ENCODE results near the gene WSCD2.

DNA sequence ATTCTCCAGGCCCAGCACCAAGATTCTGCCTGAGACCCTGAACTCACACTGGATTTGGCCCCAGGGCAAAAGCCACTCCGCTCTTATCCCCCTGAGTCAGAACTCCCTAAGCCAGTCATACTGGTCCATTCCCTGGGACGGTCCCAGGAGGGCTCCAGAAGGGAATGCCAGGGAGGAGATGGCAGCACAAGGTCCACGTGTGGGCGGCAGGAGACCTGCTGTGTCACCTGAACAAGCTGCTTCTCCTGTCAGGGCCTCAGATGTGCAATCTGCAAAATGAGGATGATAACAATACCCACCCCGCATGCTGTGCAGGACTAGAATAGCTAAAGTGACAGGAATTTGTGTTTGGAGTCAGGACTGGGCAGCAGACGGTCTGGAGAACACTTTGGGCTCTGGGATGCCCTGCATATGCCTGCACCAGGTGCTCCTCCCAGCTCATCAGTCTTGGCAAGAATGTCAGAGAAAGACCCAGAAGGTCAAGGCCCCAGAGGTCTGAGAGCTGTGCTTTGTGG, 169.7 kb downstream of the WSCD2 start:
- no peak for TF ChIP-seq CTCF (IDR thresholded peaks at IDR 0.05; ENCODE audit: low read length)
- no peak for TF ChIP-seq EZH2phosphoT487 (IDR thresholded peaks at IDR 0.05; ENCODE audit: low read length)
- no peak for TF ChIP-seq EZH2 (optimal IDR thresholded peaks at IDR 0.05; ENCODE audit: low read depth, low read length)
